GM12891 (cell line): ENCODE measurements around the gene PCNX1.
"Not testable (repeated sequence)": the region's sequence is repeated elsewhere in the genome, so short reads cannot be mapped to it uniquely, and the experiment has no call there.

Experiments used
- POLR2A ChIP-seq: IDR thresholded peaks from 2 replicates; pipeline ENCODE4 v1.6.1; 2011; ENCODE audit warnings: low read depth, low read length, control low read depth
- POLR2AphosphoS5 ChIP-seq: IDR thresholded peaks from 2 replicates; pipeline ENCODE4 v1.6.1; 2011; ENCODE audit warnings: low read depth, low read length, control low read depth
- TAF1 ChIP-seq: IDR thresholded peaks from 2 replicates; pipeline ENCODE4 v1.6.1; 2011; ENCODE audit warnings: low read depth, low read length, control low read depth

- not testable (repeated sequence) for TF ChIP-seq POLR2A, POLR2AphosphoS5, TAF1
Observed at GRCh38 chr14:70942721-70943120, 35.5 kb downstream of the PCNX1 start.
